H9 (cell line): ENCODE data around the gene ACER3. TPM values are rescaled to one million over a fixed set of nuclear protein-coding genes. Genes with fewer than 3 reads are reported as not detected.

ENCODE experiments used
- DNase-seq: peaks from one replicate; pipeline ENCODE4 v3.0.0-alpha.2; 2017
- H2AFZ ChIP-seq: one replicate; pipeline ENCODE4 v1.6.1; 2013; ENCODE audit warnings: mild to moderate bottlenecking, low read length, control low read depth, moderate library complexity
- H2AK5ac ChIP-seq: 2 replicates; pipeline ENCODE4 v1.6.1; 2013; ENCODE audit warnings: low read length, control low read depth, mixed read lengths; ENCODE audit not compliant: insufficient read length
- H2BK120ac ChIP-seq: one replicate; pipeline ENCODE4 v1.6.1; 2013; ENCODE audit warnings: low read depth, mild to moderate bottlenecking, low read length, control low read depth, inconsistent platforms; ENCODE audit not compliant: poor library complexity, severe bottlenecking
- H2BK12ac ChIP-seq: 2 replicates; pipeline ENCODE4 v1.6.1; 2013; ENCODE audit warnings: low read length, control low read depth, mixed read lengths, low read depth; ENCODE audit not compliant: insufficient read length
- H2BK15ac ChIP-seq: 2 replicates; pipeline ENCODE4 v1.6.1; 2013; ENCODE audit warnings: low read depth, low read length, control low read depth
- H2BK20ac ChIP-seq: one replicate; pipeline ENCODE4 v1.6.1; 2013; ENCODE audit warnings: low read depth, mild to moderate bottlenecking, low read length, control low read depth, inconsistent platforms; ENCODE audit not compliant: poor library complexity, severe bottlenecking
- H2BK5ac ChIP-seq: 2 replicates; pipeline ENCODE4 v1.6.1; 2013; ENCODE audit warnings: low read length, control low read depth, mixed read lengths; ENCODE audit not compliant: insufficient read length
- H3K14ac ChIP-seq: 2 replicates; pipeline ENCODE4 v1.6.1; 2013; ENCODE audit warnings: low read length, control low read depth; ENCODE audit not compliant: insufficient read depth
- H3K18ac ChIP-seq: 2 replicates; pipeline ENCODE4 v1.6.1; 2013; ENCODE audit warnings: low read depth, mild to moderate bottlenecking, mixed read lengths, low read length, control low read depth; ENCODE audit not compliant: insufficient read length
- H3K23ac ChIP-seq: 2 replicates; pipeline ENCODE4 v1.6.1; 2013; ENCODE audit warnings: low read length, control low read depth, mixed read lengths, low read depth; ENCODE audit not compliant: insufficient read length
- H3K23me2 ChIP-seq: 2 replicates; pipeline ENCODE4 v1.6.1; 2013; ENCODE audit warnings: low read depth, mild to moderate bottlenecking, mixed read lengths, low read length, control low read depth; ENCODE audit not compliant: insufficient read length, poor library complexity, severe bottlenecking
- H3K27ac ChIP-seq: 2 replicates; pipeline ENCODE4 v1.5.1; 2013; ENCODE audit warnings: low read length, control low read depth, mixed read lengths, low read depth; ENCODE audit not compliant: insufficient read length
- H3K27me3 ChIP-seq: 2 replicates; pipeline ENCODE4 v1.6.1; 2013; ENCODE audit warnings: low read length, control low read depth, inconsistent platforms; ENCODE audit not compliant: insufficient read depth
- H3K4ac ChIP-seq: 2 replicates; pipeline ENCODE4 v1.6.1; 2013; ENCODE audit warnings: low read depth, mild to moderate bottlenecking, control low read depth, inconsistent platforms, low read length, moderate library complexity
- H3K4me1 ChIP-seq: 2 replicates; pipeline ENCODE4 v1.6.1; 2013; ENCODE audit warnings: low read length, control low read depth, inconsistent platforms; ENCODE audit not compliant: insufficient read depth
- H3K4me2 ChIP-seq: 2 replicates; pipeline ENCODE4 v1.6.1; 2013; ENCODE audit warnings: low read length, control low read depth, mixed read lengths; ENCODE audit not compliant: insufficient read length, insufficient read depth
- H3K56ac ChIP-seq: 2 replicates; pipeline ENCODE4 v1.6.1; 2013; ENCODE audit warnings: low read depth, mild to moderate bottlenecking, mixed read lengths, low read length, control low read depth; ENCODE audit not compliant: insufficient read length
- H3K79me1 ChIP-seq: 2 replicates; pipeline ENCODE4 v1.6.1; 2013; ENCODE audit warnings: low read depth, mild to moderate bottlenecking, moderate library complexity, low read length, control low read depth, inconsistent platforms; ENCODE audit not compliant: insufficient read depth, poor library complexity, severe bottlenecking
- H3K79me2 ChIP-seq: 2 replicates; pipeline ENCODE4 v1.6.1; 2013; ENCODE audit warnings: low read length, control low read depth, inconsistent platforms; ENCODE audit not compliant: insufficient read depth
- H3K9ac ChIP-seq: 2 replicates; pipeline ENCODE4 v1.6.1; 2013; ENCODE audit warnings: low read length, control low read depth, mixed read lengths; ENCODE audit not compliant: insufficient read length; ENCODE audit errors: extremely low read depth
- H3K9me3 ChIP-seq: one replicate; pipeline ENCODE4 v1.6.1; 2013; ENCODE audit warnings: low read depth, low read length, inconsistent platforms; ENCODE audit not compliant: control insufficient read depth
- H3T11ph ChIP-seq: one replicate; pipeline ENCODE4 v1.6.1; 2013; ENCODE audit warnings: mild to moderate bottlenecking, low read length, control low read depth, inconsistent platforms
- H4K20me1 ChIP-seq: one replicate; pipeline ENCODE4 v1.6.1; 2013; ENCODE audit not compliant: control insufficient read depth, insufficient read length, insufficient read depth
- H4K5ac ChIP-seq: 2 replicates; pipeline ENCODE4 v1.6.1; 2013; ENCODE audit warnings: low read depth, mild to moderate bottlenecking, mixed read lengths, low read length, control low read depth; ENCODE audit not compliant: insufficient read length
- H4K8ac ChIP-seq: replicated peaks from 2 replicates; pipeline ENCODE4 v1.6.1; 2013; ENCODE audit warnings: low read length, control low read depth, mixed read lengths, low read depth; ENCODE audit not compliant: insufficient read length
- H4K91ac ChIP-seq: 2 replicates; pipeline ENCODE4 v1.6.1; 2013; ENCODE audit warnings: low read depth, mild to moderate bottlenecking, moderate library complexity, mixed read lengths, low read length, control low read depth; ENCODE audit not compliant: insufficient read length
- H3K27ac Mint-ChIP-seq, 3 experiments: 2 replicates in 2 of 3; 3 replicates in 1 of 3; pipeline ENCODE4 v1.8.0; 2020 to 2021; ENCODE audit warnings: mixed read lengths in 3 of 3, mild to moderate bottlenecking in 1 of 3, moderate library complexity in 1 of 3
- H3K27me3 Mint-ChIP-seq: 2 replicates; pipeline ENCODE4 v1.8.0; 2021; ENCODE audit warnings: low read depth, mild to moderate bottlenecking, moderate library complexity, mixed read lengths
- H3K36me3 Mint-ChIP-seq, 3 experiments: 2 replicates in 2 of 3; 3 replicates in 1 of 3; pipeline ENCODE4 v1.8.0; 2020 to 2021; ENCODE audit warnings: low read depth in 3 of 3, mixed read lengths in 3 of 3; ENCODE audit not compliant: insufficient read depth in 1 of 3
- H3K4me1 Mint-ChIP-seq, 2 experiments: 2 replicates each; pipeline ENCODE4 v1.8.0; 2020; ENCODE audit warnings: mixed read lengths in 2 of 2
- H3K4me3 Mint-ChIP-seq, 2 experiments: 2 replicates in 1 of 2; 3 replicates in 1 of 2; pipeline ENCODE4 v1.8.0; 2020 to 2021; ENCODE audit warnings: mild to moderate bottlenecking in 2 of 2, mixed read lengths in 2 of 2, moderate library complexity in 1 of 2
- H3K9me3 Mint-ChIP-seq, 2 experiments: 2 replicates in 1 of 2; 3 replicates in 1 of 2; pipeline ENCODE4 v1.8.0; 2020; ENCODE audit warnings: mild to moderate bottlenecking in 2 of 2, mixed read lengths in 2 of 2, moderate library complexity in 1 of 2
- CTCF ChIP-seq: fragments of 200-600 bp; sonication (generic); conservative IDR thresholded peaks from 3 replicates; pipeline ENCODE4 v1.8.0; 2021; ENCODE audit warnings: antibody characterized with exemption, mild to moderate bottlenecking
- whole genome bisulfite sequencing: extraction: QIAGEN DNeasy Blood & Tissue Kit; methylation state at CpG from one replicate; pipeline ENCODE4 v1.1.7; 2013; ENCODE audit warnings: missing lambda C conversion rate, low lambda C conversion rate, mixed read lengths; ENCODE audit not compliant: insufficient read length; ENCODE audit errors: extremely low coverage; 5-methylcytosine and 5-hydroxymethylcytosine counted together
- total RNA-seq: library from RNA; stranded (reverse); gene quantifications from 2 replicates; pipeline ENCODE4 v1.2.1, GENCODE V29; 2021

Gene ACER3
- total RNA-seq, 1 experiment from 2014 or later = 14.7 TPM

- no CpG with 5 or more reads among the region's 2 CpGs for WGBS
- Histone ChIP-seq H4K91ac (no peak overlapping the region), H2BK12ac (no peak overlapping the region), H3K56ac (no peak overlapping the region), H4K8ac (no peak overlapping the region), H4K5ac (no peak overlapping the region), H3K9me3 (no peaks in the 10 kb centered on the region), H3K27me3 (no peaks in the 10 kb centered on the region), H3K23ac (no peak overlapping the region), H2AFZ (no peak overlapping the region), H3K14ac (no peak overlapping the region), H2BK120ac (no peak overlapping the region), H3K79me2 (no peaks in the 10 kb centered on the region), H2BK15ac (no peak overlapping the region), H2AK5ac (no peak overlapping the region), H3K4me2 (no peak overlapping the region), H3K23me2 (no peaks in the 10 kb centered on the region), H3K9ac (no peak overlapping the region), H3K79me1 (no peaks in the 10 kb centered on the region), H3K4me1 (no peaks in the 10 kb centered on the region), H3K4ac (no peak overlapping the region), H3K27ac (no peak overlapping the region), H2BK20ac (no peak overlapping the region), H2BK5ac (no peak overlapping the region), H3T11ph (no peak overlapping the region), H3K18ac (no peak overlapping the region), H4K20me1 (no peaks in the 10 kb centered on the region)
- Mint-ChIP-seq H3K4me3 (no peak overlapping the region), H3K27me3 (no peaks in the 10 kb centered on the region), H3K4me1 (peaks cover 3 to 5% of the 10 kb centered on the region in 2 experiments; a peak in 2 of 4 replicates), H3K9me3 (no peaks in the 10 kb centered on the region; a peak in 1 of 5 replicates), H3K36me3 (no peaks in the 10 kb centered on the region), H3K27ac (peak overlapping the region in 1 of 3 experiments; percentile 22; a peak in 1 of 7 replicates)
- TF ChIP-seq CTCF = no peak
- no peak for DNase-seq
These were observed 19.6 kb downstream of the ACER3 start for GRCh38 chr11:76880314-76880713.
